Uterus (tissue), 2 donors: Measurements from ENCODE around the gene B2M.

Source experiments
- CTCF ChIP-seq, 4 experiments: fragments of 200-600 bp in 2 of 4; fragments of 450-650 bp in 2 of 4; sonication (generic) in 2 of 4; IDR thresholded peaks; one replicate each; pipeline ENCODE4 v1.5.1; 2016 to 2019; ENCODE audit warnings: antibody characterized with exemption in 4 of 4, mild to moderate bottlenecking in 2 of 4, moderate library complexity in 1 of 4
- POLR2A ChIP-seq, 2 donors: fragments of 450-650 bp; IDR thresholded peaks; one replicate each; pipeline ENCODE4 v1.6.1; 2016; ENCODE audit warnings: antibody characterized with exemption in 2 of 2, mild to moderate bottlenecking in 1 of 2, moderate library complexity in 1 of 2

GRCh38 chr15:44716983-44717602, 5.8 kb downstream of the B2M start:
- TF ChIP-seq CTCF (IDR thresholded peaks at IDR 0.05) = no peak
- no peak for TF ChIP-seq POLR2A (IDR thresholded peaks at IDR 0.05)
